Measurements from ENCODE around the gene TLCD3B.

The TLCD3B gene

GRCh38 chr16:29987371-29988085 lies 43.5 kb downstream of the TLCD3B start:
- Histone ChIP-seq H3K4me1 (ENCODE audit: insufficient read depth, low read length) (no peaks in the 10 kb centered on the region), H3K36me3 (ENCODE audit: insufficient read depth, low read length) (no peaks in the 10 kb centered on the region; the same call in 1 of the 2 replicates), H3K9ac (ENCODE audit: low read depth, low read length) (no peak overlapping the region), H3K9me3 (ENCODE audit: control insufficient read depth, insufficient read depth, low read length) (no peaks in the 10 kb centered on the region)

DNA sequence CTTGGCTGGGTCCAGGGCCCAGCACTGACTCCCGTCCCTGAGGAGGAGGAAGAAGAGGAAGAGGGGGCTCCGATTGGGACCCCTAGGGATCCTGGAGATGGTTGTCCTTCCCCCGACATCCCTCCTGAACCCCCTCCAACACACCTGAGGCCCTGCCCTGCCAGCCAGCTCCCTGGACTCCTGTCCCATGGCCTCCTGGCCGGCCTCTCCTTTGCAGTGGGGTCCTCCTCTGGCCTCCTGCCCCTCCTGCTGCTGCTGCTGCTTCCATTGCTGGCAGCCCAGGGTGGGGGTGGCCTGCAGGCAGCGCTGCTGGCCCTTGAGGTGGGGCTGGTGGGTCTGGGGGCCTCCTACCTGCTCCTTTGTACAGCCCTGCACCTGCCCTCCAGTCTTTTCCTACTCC lies 44.1 kb downstream of the TLCD3B start:
- Histone ChIP-seq H3K4me1 (ENCODE audit: insufficient read depth, low read length) (no peaks in the 10 kb centered on the region), H3K9ac (ENCODE audit: low read depth, low read length) (no peak overlapping the region), H3K36me3 (ENCODE audit: insufficient read depth, low read length) (no peaks in the 10 kb centered on the region; the same call in 1 of the 2 replicates), H3K9me3 (ENCODE audit: control insufficient read depth, insufficient read depth, low read length) (no peaks in the 10 kb centered on the region)

- Histone ChIP-seq H3K9me3 (ENCODE audit: control insufficient read depth, insufficient read depth, low read length) (no peaks in the 10 kb centered on the region), H3K36me3 (ENCODE audit: insufficient read depth, low read length) (peaks cover 7% of the 10 kb centered on the region; the same call in 1 of the 2 replicates)
These were observed 44.8 kb downstream of the TLCD3B start for GRCh38 chr16:29986231-29986630.

GRCh38 chr16:29985271-29985811 lies 45.7 kb downstream of the TLCD3B start:
- Histone ChIP-seq H3K4me1 (ENCODE audit: insufficient read depth, low read length) (no peaks in the 10 kb centered on the region), H3K9me3 (ENCODE audit: control insufficient read depth, insufficient read depth, low read length) (no peaks in the 10 kb centered on the region), H3K36me3 (ENCODE audit: insufficient read depth, low read length) (peaks cover 7% of the 10 kb centered on the region; the same call in 1 of the 2 replicates), H3K9ac (ENCODE audit: low read depth, low read length) (no peak overlapping the region)

More at GRCh38 chr16:29986231-29986630, 44.8 kb downstream of the TLCD3B start:
- Histone ChIP-seq H3K4me1 (ENCODE audit: insufficient read depth, low read length) (no peaks in the 10 kb centered on the region), H3K9ac (ENCODE audit: low read depth, low read length) (no peak overlapping the region)

GRCh38 chr16:29984764-29985147 lies 46.3 kb downstream of the TLCD3B start:
- Histone ChIP-seq H3K4me1 (ENCODE audit: insufficient read depth, low read length) (no peaks in the 10 kb centered on the region), H3K36me3 (ENCODE audit: insufficient read depth, low read length) (peaks cover 7% of the 10 kb centered on the region; the same call in 1 of the 2 replicates), H3K9me3 (ENCODE audit: control insufficient read depth, insufficient read depth, low read length) (no peaks in the 10 kb centered on the region), H3K9ac (ENCODE audit: low read depth, low read length) (no peak overlapping the region)

- Histone ChIP-seq H3K36me3 (ENCODE audit: insufficient read depth, low read length) (peaks cover 7% of the 10 kb centered on the region), H3K9ac (ENCODE audit: low read depth, low read length) (no peak overlapping the region), H3K4me1 (ENCODE audit: insufficient read depth, low read length) (no peaks in the 10 kb centered on the region), H3K9me3 (ENCODE audit: control insufficient read depth, insufficient read depth, low read length) (no peaks in the 10 kb centered on the region)
These were observed 46.8 kb downstream of the TLCD3B start for GRCh38 chr16:29984137-29984763.

- no peaks in the 10 kb centered on the region for H3K4me1 ChIP-seq (ENCODE audit: insufficient read depth, low read length)
- H3K9me3 ChIP-seq (ENCODE audit: control insufficient read depth, insufficient read depth, low read length) = no peaks in the 10 kb centered on the region
- peaks cover 7% of the 10 kb centered on the region for H3K36me3 ChIP-seq (ENCODE audit: insufficient read depth, low read length)
- H3K9ac ChIP-seq (ENCODE audit: low read depth, low read length) = no peak overlapping the region
These were observed 47.5 kb downstream of the TLCD3B start for GRCh38 chr16:29983420-29984136.

DNA sequence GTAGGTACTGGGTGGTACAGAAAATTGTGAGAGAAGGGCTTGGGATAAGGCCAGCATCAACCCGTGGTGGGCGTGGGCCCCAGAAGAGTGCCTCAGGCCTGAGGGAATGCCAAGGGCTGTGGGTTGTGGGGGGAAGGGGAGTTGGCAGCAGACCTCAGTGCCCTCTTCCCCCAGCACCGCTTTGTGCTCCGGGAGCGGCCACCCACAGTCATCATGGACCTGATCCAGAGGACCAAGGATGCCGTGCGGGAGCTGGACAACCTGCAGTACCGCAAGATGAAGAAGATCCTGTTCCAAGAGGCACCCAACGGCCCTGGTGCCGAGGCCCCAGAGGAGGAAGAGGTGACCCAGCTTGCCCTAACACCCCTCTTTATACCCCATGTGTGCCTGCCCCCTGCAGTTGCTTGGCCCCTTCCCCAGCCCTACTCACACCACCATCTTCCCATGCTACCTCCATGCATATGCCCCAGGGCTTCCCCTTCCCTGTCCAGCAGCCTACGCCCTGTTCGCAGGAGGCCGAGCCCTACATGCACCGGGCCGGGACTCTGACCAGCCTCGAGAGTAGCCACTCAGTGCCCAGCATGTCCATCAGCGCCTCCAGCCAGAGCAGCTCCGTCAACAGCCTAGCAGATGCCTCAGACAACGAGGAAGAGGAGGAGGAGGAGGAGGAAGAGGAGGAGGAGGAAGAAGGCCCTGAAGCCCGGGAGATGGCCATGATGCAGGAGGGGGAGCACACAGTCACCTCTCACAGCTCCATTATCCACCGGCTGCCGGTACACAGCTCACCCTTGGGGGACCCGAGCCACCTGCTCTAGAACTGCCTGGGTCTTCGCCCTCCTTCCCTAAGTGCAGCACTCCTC lies 48.3 kb downstream of the TLCD3B start:
- Histone ChIP-seq H3K4me1 (ENCODE audit: insufficient read depth, low read length) (no peaks in the 10 kb centered on the region), H3K36me3 (ENCODE audit: insufficient read depth, low read length) (peaks cover 7% of the 10 kb centered on the region), H3K9ac (ENCODE audit: low read depth, low read length) (no peak overlapping the region), H3K9me3 (ENCODE audit: control insufficient read depth, insufficient read depth, low read length) (no peaks in the 10 kb centered on the region)

DNA sequence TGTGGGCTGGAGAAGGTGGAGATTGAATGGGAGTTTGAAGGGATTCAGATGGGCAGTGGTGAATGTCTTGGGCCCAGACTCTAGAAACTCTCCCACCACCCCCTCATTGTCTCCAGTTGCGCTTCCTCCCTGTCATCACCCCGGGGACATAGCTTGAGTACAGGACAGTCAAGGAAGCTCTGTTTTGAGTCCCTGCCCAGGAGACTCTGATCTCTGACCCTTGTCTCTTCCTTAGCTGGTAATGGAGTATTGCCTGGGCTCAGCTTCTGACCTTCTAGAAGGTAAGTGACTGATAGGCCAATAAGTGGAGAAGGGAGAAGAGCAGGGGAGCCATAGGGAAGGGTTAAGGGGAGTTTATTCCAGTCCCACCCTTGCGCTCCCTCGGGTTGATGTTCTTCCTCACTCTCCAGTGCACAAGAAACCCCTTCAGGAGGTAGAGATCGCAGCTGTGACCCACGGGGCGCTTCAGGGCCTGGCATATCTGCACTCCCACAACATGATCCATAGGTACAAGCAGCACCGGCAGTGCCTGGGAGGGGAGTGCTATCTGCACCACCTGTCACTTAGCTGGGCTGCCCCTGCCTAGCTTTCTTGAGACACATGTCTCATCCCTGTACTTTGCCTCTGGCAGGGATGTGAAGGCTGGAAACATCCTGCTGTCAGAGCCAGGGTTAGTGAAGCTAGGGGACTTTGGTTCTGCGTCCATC lies 52.4 kb downstream of the TLCD3B start:
- H3K4me1 ChIP-seq (ENCODE audit: insufficient read depth, low read length) = peaks cover 15% of the 10 kb centered on the region
- peaks cover 7% of the 10 kb centered on the region for H3K36me3 ChIP-seq (ENCODE audit: insufficient read depth, low read length)
- no peaks in the 10 kb centered on the region for H3K9me3 ChIP-seq (ENCODE audit: control insufficient read depth, insufficient read depth, low read length)
- no peak overlapping the region for H3K9ac ChIP-seq (ENCODE audit: low read depth, low read length)

GRCh38 chr16:29978081-29978480 lies 53.0 kb downstream of the TLCD3B start:
- Histone ChIP-seq H3K36me3 (ENCODE audit: insufficient read depth, low read length) (peaks cover 7% of the 10 kb centered on the region), H3K4me1 (ENCODE audit: insufficient read depth, low read length) (peaks cover 15% of the 10 kb centered on the region), H3K9me3 (ENCODE audit: control insufficient read depth, insufficient read depth, low read length) (peaks cover 2% of the 10 kb centered on the region), H3K9ac (ENCODE audit: low read depth, low read length) (no peak overlapping the region)

- H3K36me3 ChIP-seq (ENCODE audit: insufficient read depth, low read length) = peaks cover 9% of the 10 kb centered on the region
- peaks cover 15% of the 10 kb centered on the region for H3K4me1 ChIP-seq (ENCODE audit: insufficient read depth, low read length)
- H3K9me3 ChIP-seq (ENCODE audit: control insufficient read depth, insufficient read depth, low read length) = peaks cover 10% of the 10 kb centered on the region
- H3K9ac ChIP-seq (ENCODE audit: low read depth, low read length) = no peak overlapping the region
These were observed 53.8 kb downstream of the TLCD3B start for GRCh38 chr16:29977063-29977825.

- Histone ChIP-seq H3K9me3 (ENCODE audit: control insufficient read depth, insufficient read depth, low read length) (peaks cover 12% of the 10 kb centered on the region), H3K4me1 (ENCODE audit: insufficient read depth, low read length) (peaks cover 15% of the 10 kb centered on the region), H3K9ac (ENCODE audit: low read depth, low read length) (no peak overlapping the region; the same call in 1 of the 2 replicates), H3K36me3 (ENCODE audit: insufficient read depth, low read length) (peaks cover 2% of the 10 kb centered on the region)
These were observed 55.1 kb downstream of the TLCD3B start for GRCh38 chr16:29975811-29976511.
